ENCODE measurements around the gene CDH4.

The CDH4 gene

GRCh38 chr20:61791995-61792394 is 539.9 kb downstream of the CDH4 start:
- Histone ChIP-seq H3K27me3 (ENCODE audit: control insufficient read depth, insufficient read depth, low read length) (no peaks in the 10 kb centered on the region), H3K4me3 (ENCODE audit: low read length) (no peak overlapping the region), H3K27ac (ENCODE audit: low read depth, low read length) (no peak overlapping the region), H3K36me3 (ENCODE audit: control insufficient read depth, insufficient read depth, low read length) (no peaks in the 10 kb centered on the region), H3K9ac (ENCODE audit: low read length) (no peak overlapping the region), H3K4me1 (ENCODE audit: control insufficient read depth, insufficient read depth, low read length) (no peaks in the 10 kb centered on the region)

- Histone ChIP-seq H3K36me3 (ENCODE audit: control insufficient read depth, insufficient read depth, low read length) (no peaks in the 10 kb centered on the region), H3K4me1 (ENCODE audit: control insufficient read depth, insufficient read depth, low read length) (no peaks in the 10 kb centered on the region), H3K27me3 (ENCODE audit: control insufficient read depth, insufficient read depth, low read length) (no peaks in the 10 kb centered on the region), H3K27ac (ENCODE audit: low read depth, low read length) (no peak overlapping the region), H3K9ac (ENCODE audit: low read length) (no peak overlapping the region), H3K4me3 (ENCODE audit: low read length) (no peak overlapping the region)
Measured at GRCh38 chr20:61795669-61796630, 543.9 kb downstream of the CDH4 start.

- Histone ChIP-seq H3K4me3 (ENCODE audit: low read length) (no peak overlapping the region), H3K4me1 (ENCODE audit: control insufficient read depth, insufficient read depth, low read length) (no peaks in the 10 kb centered on the region), H3K27me3 (ENCODE audit: control insufficient read depth, insufficient read depth, low read length) (no peaks in the 10 kb centered on the region), H3K36me3 (ENCODE audit: control insufficient read depth, insufficient read depth, low read length) (no peaks in the 10 kb centered on the region), H3K27ac (ENCODE audit: low read depth, low read length) (no peak overlapping the region), H3K9ac (ENCODE audit: low read length) (no peak overlapping the region)
Measured at GRCh38 chr20:61796738-61797137, 544.7 kb downstream of the CDH4 start.

- no peaks in the 10 kb centered on the region for H3K4me1 ChIP-seq (ENCODE audit: control insufficient read depth, insufficient read depth, low read length)
- no peak overlapping the region for H3K27ac ChIP-seq (ENCODE audit: low read depth, low read length)
- no peak overlapping the region for H3K9ac ChIP-seq (ENCODE audit: low read length)
- no peaks in the 10 kb centered on the region for H3K27me3 ChIP-seq (ENCODE audit: control insufficient read depth, insufficient read depth, low read length)
- H3K36me3 ChIP-seq (ENCODE audit: control insufficient read depth, insufficient read depth, low read length) = no peaks in the 10 kb centered on the region
- no peak overlapping the region for H3K4me3 ChIP-seq (ENCODE audit: low read length)
Measured at GRCh38 chr20:61797200-61797599, 545.1 kb downstream of the CDH4 start.

GRCh38 chr20:61797971-61798411 is 545.9 kb downstream of the CDH4 start:
- no peak overlapping the region for H3K4me3 ChIP-seq (ENCODE audit: low read length)
- no peaks in the 10 kb centered on the region for H3K27me3 ChIP-seq (ENCODE audit: control insufficient read depth, insufficient read depth, low read length)
- no peak overlapping the region for H3K27ac ChIP-seq (ENCODE audit: low read depth, low read length)
- H3K4me1 ChIP-seq (ENCODE audit: control insufficient read depth, insufficient read depth, low read length) = no peaks in the 10 kb centered on the region
- H3K9ac ChIP-seq (ENCODE audit: low read length) = no peak overlapping the region
- H3K36me3 ChIP-seq (ENCODE audit: control insufficient read depth, insufficient read depth, low read length) = no peaks in the 10 kb centered on the region

GRCh38 chr20:61798632-61799031 is 546.6 kb downstream of the CDH4 start:
- Histone ChIP-seq H3K27me3 (ENCODE audit: control insufficient read depth, insufficient read depth, low read length) (no peaks in the 10 kb centered on the region), H3K36me3 (ENCODE audit: control insufficient read depth, insufficient read depth, low read length) (no peaks in the 10 kb centered on the region), H3K9ac (ENCODE audit: low read length) (no peak overlapping the region), H3K4me3 (ENCODE audit: low read length) (no peak overlapping the region), H3K27ac (ENCODE audit: low read depth, low read length) (no peak overlapping the region), H3K4me1 (ENCODE audit: control insufficient read depth, insufficient read depth, low read length) (peaks cover 4% of the 10 kb centered on the region)

- no peaks in the 10 kb centered on the region for H3K27me3 ChIP-seq (ENCODE audit: control insufficient read depth, insufficient read depth, low read length)
- peaks cover 4% of the 10 kb centered on the region for H3K4me1 ChIP-seq (ENCODE audit: control insufficient read depth, insufficient read depth, low read length)
- H3K9ac ChIP-seq (ENCODE audit: low read length) = no peak overlapping the region
- H3K4me3 ChIP-seq (ENCODE audit: low read length) = no peak overlapping the region
- no peaks in the 10 kb centered on the region for H3K36me3 ChIP-seq (ENCODE audit: control insufficient read depth, insufficient read depth, low read length)
- no peak overlapping the region for H3K27ac ChIP-seq (ENCODE audit: low read depth, low read length)
Measured at GRCh38 chr20:61799394-61799923, 547.4 kb downstream of the CDH4 start.

GRCh38 chr20:61799928-61800327 is 547.9 kb downstream of the CDH4 start:
- H3K27ac ChIP-seq (ENCODE audit: low read depth, low read length) = no peak overlapping the region
- H3K9ac ChIP-seq (ENCODE audit: low read length) = no peak overlapping the region
- H3K27me3 ChIP-seq (ENCODE audit: control insufficient read depth, insufficient read depth, low read length) = no peaks in the 10 kb centered on the region
- no peak overlapping the region for H3K4me3 ChIP-seq (ENCODE audit: low read length)
- no peaks in the 10 kb centered on the region for H3K36me3 ChIP-seq (ENCODE audit: control insufficient read depth, insufficient read depth, low read length)
- peaks cover 4% of the 10 kb centered on the region for H3K4me1 ChIP-seq (ENCODE audit: control insufficient read depth, insufficient read depth, low read length)

GRCh38 chr20:61800359-61801064 is 548.5 kb downstream of the CDH4 start:
- Histone ChIP-seq H3K27me3 (ENCODE audit: control insufficient read depth, insufficient read depth, low read length) (no peaks in the 10 kb centered on the region), H3K36me3 (ENCODE audit: control insufficient read depth, insufficient read depth, low read length) (no peaks in the 10 kb centered on the region), H3K9ac (ENCODE audit: low read length) (no peak overlapping the region), H3K4me1 (ENCODE audit: control insufficient read depth, insufficient read depth, low read length) (peaks cover 4% of the 10 kb centered on the region), H3K4me3 (ENCODE audit: low read length) (no peak overlapping the region), H3K27ac (ENCODE audit: low read depth, low read length) (no peak overlapping the region)

GRCh38 chr20:61801065-61801360 is 549.0 kb downstream of the CDH4 start:
- peaks cover 4% of the 10 kb centered on the region for H3K4me1 ChIP-seq (ENCODE audit: control insufficient read depth, insufficient read depth, low read length)
- H3K36me3 ChIP-seq (ENCODE audit: control insufficient read depth, insufficient read depth, low read length) = no peaks in the 10 kb centered on the region
- H3K27ac ChIP-seq (ENCODE audit: low read depth, low read length) = no peak overlapping the region
- H3K9ac ChIP-seq (ENCODE audit: low read length) = no peak overlapping the region
- no peak overlapping the region for H3K4me3 ChIP-seq (ENCODE audit: low read length)
- H3K27me3 ChIP-seq (ENCODE audit: control insufficient read depth, insufficient read depth, low read length) = no peaks in the 10 kb centered on the region

- Histone ChIP-seq H3K27ac (ENCODE audit: low read depth, low read length) (no peak overlapping the region), H3K4me1 (ENCODE audit: control insufficient read depth, insufficient read depth, low read length) (peaks cover 4% of the 10 kb centered on the region), H3K4me3 (ENCODE audit: low read length) (no peak overlapping the region), H3K27me3 (ENCODE audit: control insufficient read depth, insufficient read depth, low read length) (no peaks in the 10 kb centered on the region), H3K9ac (ENCODE audit: low read length) (no peak overlapping the region), H3K36me3 (ENCODE audit: control insufficient read depth, insufficient read depth, low read length) (no peaks in the 10 kb centered on the region)
Measured at GRCh38 chr20:61801428-61801827, 549.4 kb downstream of the CDH4 start.

- H3K36me3 ChIP-seq (ENCODE audit: control insufficient read depth, insufficient read depth, low read length) = no peaks in the 10 kb centered on the region
- H3K27me3 ChIP-seq (ENCODE audit: control insufficient read depth, insufficient read depth, low read length) = no peaks in the 10 kb centered on the region
- H3K27ac ChIP-seq (ENCODE audit: low read depth, low read length) = no peak overlapping the region
- peaks cover 4% of the 10 kb centered on the region for H3K4me1 ChIP-seq (ENCODE audit: control insufficient read depth, insufficient read depth, low read length)
- no peak overlapping the region for H3K4me3 ChIP-seq (ENCODE audit: low read length)
- no peak overlapping the region for H3K9ac ChIP-seq (ENCODE audit: low read length)
Measured at GRCh38 chr20:61801857-61802442, 549.9 kb downstream of the CDH4 start.
